ENCODE data around the gene TECPR2.

GRCh38 chr14:102461490-102462338 is 99.0 kb downstream of the TECPR2 start:
- TF ChIP-seq POLR2A (IDR thresholded peaks at IDR 0.05) = no peak
- TF ChIP-seq CTCF (IDR thresholded peaks at IDR 0.05) = no peak
